H7 (cell line): ENCODE data around the gene TRPC6. TPM values are rescaled to one million over a fixed set of nuclear protein-coding genes. Genes with fewer than 3 reads are reported as not detected.

ENCODE experiments used
- DNase-seq: peaks from one replicate; pipeline ENCODE4 v3.0.0; 2012
- H3K27me3 ChIP-seq: 2 replicates; pipeline ENCODE4 v1.6.0; 2011; ENCODE audit warnings: mild to moderate bottlenecking, low read length; ENCODE audit not compliant: control insufficient read depth, insufficient read depth
- H3K36me3 ChIP-seq: replicated peaks from 2 replicates; pipeline ENCODE4 v1.5.1; 2011; ENCODE audit warnings: low read length; ENCODE audit not compliant: control insufficient read depth, insufficient read depth
- H3K4me3 ChIP-seq: 2 replicates; pipeline ENCODE4 v1.5.1; 2011; ENCODE audit warnings: low read depth, mild to moderate bottlenecking, control low read depth, low read length, moderate library complexity; ENCODE audit not compliant: insufficient read depth
- total RNA-seq: library from RNA; depleted of rRNA; stranded (reverse); fragments of >200 nt; shearing (Covaris generic); gene quantifications from 2 replicates; pipeline ENCODE4 v1.2.3, GENCODE V29; 2014

TRPC6 gene
- total RNA-seq, 1 experiment from 2014 or later, result 1.4 TPM

GRCh38 chr11:101566626-101567025, 17.2 kb downstream of the TRPC6 start:
- no peak for DNase-seq
- H3K36me3 ChIP-seq, result no peaks in the 10 kb centered on the region
- no peaks in the 10 kb centered on the region for H3K27me3 ChIP-seq
- H3K4me3 ChIP-seq, result peak overlapping the region; percentile 16; the same call in 1 of the 2 replicates

GRCh38 chr11:101563166-101563565, 20.6 kb downstream of the TRPC6 start:
- Histone ChIP-seq H3K27me3 (no peaks in the 10 kb centered on the region), H3K36me3 (no peaks in the 10 kb centered on the region), H3K4me3 (no peak overlapping the region)
- no peak for DNase-seq

GRCh38 chr11:101555366-101555765, 28.4 kb downstream of the TRPC6 start:
- H3K36me3 ChIP-seq, result no peaks in the 10 kb centered on the region
- no peaks in the 10 kb centered on the region for H3K27me3 ChIP-seq
- no peak for DNase-seq
- H3K4me3 ChIP-seq, result no peak overlapping the region

GRCh38 chr11:101553891-101554292, 29.9 kb downstream of the TRPC6 start:
- no peak overlapping the region for H3K4me3 ChIP-seq
- H3K27me3 ChIP-seq, result no peaks in the 10 kb centered on the region
- no peak for DNase-seq
- H3K36me3 ChIP-seq, result no peaks in the 10 kb centered on the region

- no peaks in the 10 kb centered on the region for H3K27me3 ChIP-seq
- H3K4me3 ChIP-seq, result no peak overlapping the region
- H3K36me3 ChIP-seq, result no peaks in the 10 kb centered on the region
- DNase-seq, result no peak
These were observed 30.9 kb downstream of the TRPC6 start for GRCh38 chr11:101552888-101553287.

- H3K27me3 ChIP-seq, result no peaks in the 10 kb centered on the region
- no peak overlapping the region for H3K4me3 ChIP-seq
- DNase-seq, result no peak
- no peaks in the 10 kb centered on the region for H3K36me3 ChIP-seq
These were observed 55.3 kb downstream of the TRPC6 start for GRCh38 chr11:101528541-101528940.

- Histone ChIP-seq H3K36me3 (no peaks in the 10 kb centered on the region), H3K4me3 (no peak overlapping the region), H3K27me3 (no peaks in the 10 kb centered on the region)
- peak; percentile 5 for DNase-seq
These were observed 60.1 kb downstream of the TRPC6 start for GRCh38 chr11:101523634-101524260.

- H3K27me3 ChIP-seq, result no peaks in the 10 kb centered on the region
- DNase-seq, result no peak
- H3K4me3 ChIP-seq, result no peak overlapping the region
- H3K36me3 ChIP-seq, result no peaks in the 10 kb centered on the region
These were observed 60.6 kb downstream of the TRPC6 start for GRCh38 chr11:101523193-101523592.

- DNase-seq, result no peak
- H3K4me3 ChIP-seq, result no peak overlapping the region
- H3K36me3 ChIP-seq, result no peaks in the 10 kb centered on the region
- no peaks in the 10 kb centered on the region for H3K27me3 ChIP-seq
These were observed 62.0 kb downstream of the TRPC6 start for GRCh38 chr11:101521821-101522220.

GRCh38 chr11:101516546-101516945, 67.3 kb downstream of the TRPC6 start:
- DNase-seq, result peak; percentile 19
- H3K4me3 ChIP-seq, result no peak overlapping the region
- H3K36me3 ChIP-seq, result no peaks in the 10 kb centered on the region
- no peaks in the 10 kb centered on the region for H3K27me3 ChIP-seq

GRCh38 chr11:101511065-101511464, 72.7 kb downstream of the TRPC6 start:
- H3K27me3 ChIP-seq, result no peaks in the 10 kb centered on the region
- H3K4me3 ChIP-seq, result no peak overlapping the region
- DNase-seq, result no peak
- H3K36me3 ChIP-seq, result no peaks in the 10 kb centered on the region

- H3K36me3 ChIP-seq, result no peaks in the 10 kb centered on the region
- H3K27me3 ChIP-seq, result no peaks in the 10 kb centered on the region
- H3K4me3 ChIP-seq, result no peak overlapping the region
- DNase-seq, result no peak
These were observed 73.2 kb downstream of the TRPC6 start for GRCh38 chr11:101510591-101510990.

GRCh38 chr11:101509922-101510321, 73.9 kb downstream of the TRPC6 start:
- H3K36me3 ChIP-seq, result no peaks in the 10 kb centered on the region
- no peak for DNase-seq
- no peaks in the 10 kb centered on the region for H3K27me3 ChIP-seq
- H3K4me3 ChIP-seq, result no peak overlapping the region

GRCh38 chr11:101508370-101508769, 75.4 kb downstream of the TRPC6 start:
- Histone ChIP-seq H3K36me3 (no peaks in the 10 kb centered on the region), H3K27me3 (no peaks in the 10 kb centered on the region), H3K4me3 (no peak overlapping the region)
- no peak for DNase-seq

GRCh38 chr11:101498891-101499290, 84.9 kb downstream of the TRPC6 start:
- H3K4me3 ChIP-seq, result no peak overlapping the region
- no peak for DNase-seq
- H3K27me3 ChIP-seq, result no peaks in the 10 kb centered on the region
- H3K36me3 ChIP-seq, result no peaks in the 10 kb centered on the region

GRCh38 chr11:101497291-101497690, 86.5 kb downstream of the TRPC6 start:
- Histone ChIP-seq H3K4me3 (no peak overlapping the region), H3K27me3 (no peaks in the 10 kb centered on the region), H3K36me3 (no peaks in the 10 kb centered on the region)
- DNase-seq, result no peak
